GM23338 (cell line): Measurements from ENCODE around the gene CHST11.

Experiments used
- CTCF ChIP-seq, 2 experiments: fragments of 200-600 bp in 1 of 2; sonication (generic) in 1 of 2; conservative IDR thresholded peaks; 2 replicates each; pipeline versions ENCODE4 v1.5.1 to v1.6.1; 2016 to 2017; ENCODE audit warnings: antibody characterized with exemption in 2 of 2, low read depth in 2 of 2, mild to moderate bottlenecking in 2 of 2, moderate library complexity in 1 of 2
- EZH2phosphoT487 ChIP-seq: fragments of 200-600 bp; sonication (generic); IDR thresholded peaks from one replicate; pipeline ENCODE4 v1.8.1; 2018; ENCODE audit warnings: antibody characterized with exemption; ENCODE audit not compliant: unreplicated experiment
- REST ChIP-seq: IDR thresholded peaks from one replicate; pipeline ENCODE4 v1.6.1; 2018; ENCODE audit warnings: antibody characterized with exemption; ENCODE audit not compliant: unreplicated experiment
- STAT1 ChIP-seq: IDR thresholded peaks from one replicate; pipeline ENCODE4 v1.6.1; 2016; ENCODE audit warnings: antibody characterized with exemption; ENCODE audit not compliant: unreplicated experiment
- ZNF462 ChIP-seq: fragments of 250-450 bp; sonication (Bioruptor Pico); IDR thresholded peaks from 2 replicates; pipeline ENCODE4 v1.5.0; 2020; ENCODE audit warnings: mild to moderate bottlenecking, moderate library complexity

- TF ChIP-seq CTCF (conservative IDR thresholded peaks at IDR 0.05; ENCODE audit: low read depth in 2 of 2) (no peak), EZH2phosphoT487 (no peak), STAT1 (no peak), ZNF462 (CRISPR knock-in tag) (no peak), REST (no peak)
Observed at GRCh38 chr12:104620837-104621531, 164.2 kb downstream of the CHST11 start.
